H9 (cell line): Measurements from ENCODE around the gene PLCZ1. TPM values are rescaled to one million over a fixed set of nuclear protein-coding genes. Genes with fewer than 3 reads are reported as not detected.
"Not testable (repeated sequence)": the region's sequence is repeated elsewhere in the genome, so short reads cannot be mapped to it uniquely, and the experiment has no call there.

Source experiments
- DNase-seq: peaks from one replicate; pipeline ENCODE4 v3.0.0-alpha.2; 2017
- H2AFZ ChIP-seq: one replicate; pipeline ENCODE4 v1.6.1; 2013; ENCODE audit warnings: mild to moderate bottlenecking, low read length, control low read depth, moderate library complexity
- H2AK5ac ChIP-seq: 2 replicates; pipeline ENCODE4 v1.6.1; 2013; ENCODE audit warnings: low read length, control low read depth, mixed read lengths; ENCODE audit not compliant: insufficient read length
- H2BK120ac ChIP-seq: one replicate; pipeline ENCODE4 v1.6.1; 2013; ENCODE audit warnings: low read depth, mild to moderate bottlenecking, low read length, control low read depth, inconsistent platforms; ENCODE audit not compliant: poor library complexity, severe bottlenecking
- H2BK12ac ChIP-seq: 2 replicates; pipeline ENCODE4 v1.6.1; 2013; ENCODE audit warnings: low read length, control low read depth, mixed read lengths, low read depth; ENCODE audit not compliant: insufficient read length
- H2BK15ac ChIP-seq: 2 replicates; pipeline ENCODE4 v1.6.1; 2013; ENCODE audit warnings: low read depth, low read length, control low read depth
- H2BK20ac ChIP-seq: one replicate; pipeline ENCODE4 v1.6.1; 2013; ENCODE audit warnings: low read depth, mild to moderate bottlenecking, low read length, control low read depth, inconsistent platforms; ENCODE audit not compliant: poor library complexity, severe bottlenecking
- H2BK5ac ChIP-seq: 2 replicates; pipeline ENCODE4 v1.6.1; 2013; ENCODE audit warnings: low read length, control low read depth, mixed read lengths; ENCODE audit not compliant: insufficient read length
- H3K14ac ChIP-seq: 2 replicates; pipeline ENCODE4 v1.6.1; 2013; ENCODE audit warnings: low read length, control low read depth; ENCODE audit not compliant: insufficient read depth
- H3K18ac ChIP-seq: 2 replicates; pipeline ENCODE4 v1.6.1; 2013; ENCODE audit warnings: low read depth, mild to moderate bottlenecking, mixed read lengths, low read length, control low read depth; ENCODE audit not compliant: insufficient read length
- H3K23ac ChIP-seq: 2 replicates; pipeline ENCODE4 v1.6.1; 2013; ENCODE audit warnings: low read length, control low read depth, mixed read lengths, low read depth; ENCODE audit not compliant: insufficient read length
- H3K23me2 ChIP-seq: 2 replicates; pipeline ENCODE4 v1.6.1; 2013; ENCODE audit warnings: low read depth, mild to moderate bottlenecking, mixed read lengths, low read length, control low read depth; ENCODE audit not compliant: insufficient read length, poor library complexity, severe bottlenecking
- H3K27ac ChIP-seq: 2 replicates; pipeline ENCODE4 v1.5.1; 2013; ENCODE audit warnings: low read length, control low read depth, mixed read lengths, low read depth; ENCODE audit not compliant: insufficient read length
- H3K27me3 ChIP-seq: 2 replicates; pipeline ENCODE4 v1.6.1; 2013; ENCODE audit warnings: low read length, control low read depth, inconsistent platforms; ENCODE audit not compliant: insufficient read depth
- H3K4ac ChIP-seq: 2 replicates; pipeline ENCODE4 v1.6.1; 2013; ENCODE audit warnings: low read depth, mild to moderate bottlenecking, control low read depth, inconsistent platforms, low read length, moderate library complexity
- H3K4me1 ChIP-seq: 2 replicates; pipeline ENCODE4 v1.6.1; 2013; ENCODE audit warnings: low read length, control low read depth, inconsistent platforms; ENCODE audit not compliant: insufficient read depth
- H3K4me2 ChIP-seq: 2 replicates; pipeline ENCODE4 v1.6.1; 2013; ENCODE audit warnings: low read length, control low read depth, mixed read lengths; ENCODE audit not compliant: insufficient read length, insufficient read depth
- H3K56ac ChIP-seq: 2 replicates; pipeline ENCODE4 v1.6.1; 2013; ENCODE audit warnings: low read depth, mild to moderate bottlenecking, mixed read lengths, low read length, control low read depth; ENCODE audit not compliant: insufficient read length
- H3K79me1 ChIP-seq: 2 replicates; pipeline ENCODE4 v1.6.1; 2013; ENCODE audit warnings: low read depth, mild to moderate bottlenecking, moderate library complexity, low read length, control low read depth, inconsistent platforms; ENCODE audit not compliant: insufficient read depth, poor library complexity, severe bottlenecking
- H3K79me2 ChIP-seq: 2 replicates; pipeline ENCODE4 v1.6.1; 2013; ENCODE audit warnings: low read length, control low read depth, inconsistent platforms; ENCODE audit not compliant: insufficient read depth
- H3K9ac ChIP-seq: 2 replicates; pipeline ENCODE4 v1.6.1; 2013; ENCODE audit warnings: low read length, control low read depth, mixed read lengths; ENCODE audit not compliant: insufficient read length; ENCODE audit errors: extremely low read depth
- H3K9me3 ChIP-seq: one replicate; pipeline ENCODE4 v1.6.1; 2013; ENCODE audit warnings: low read depth, low read length, inconsistent platforms; ENCODE audit not compliant: control insufficient read depth
- H3T11ph ChIP-seq: one replicate; pipeline ENCODE4 v1.6.1; 2013; ENCODE audit warnings: mild to moderate bottlenecking, low read length, control low read depth, inconsistent platforms
- H4K20me1 ChIP-seq: one replicate; pipeline ENCODE4 v1.6.1; 2013; ENCODE audit not compliant: control insufficient read depth, insufficient read length, insufficient read depth
- H4K5ac ChIP-seq: 2 replicates; pipeline ENCODE4 v1.6.1; 2013; ENCODE audit warnings: low read depth, mild to moderate bottlenecking, mixed read lengths, low read length, control low read depth; ENCODE audit not compliant: insufficient read length
- H4K8ac ChIP-seq: replicated peaks from 2 replicates; pipeline ENCODE4 v1.6.1; 2013; ENCODE audit warnings: low read length, control low read depth, mixed read lengths, low read depth; ENCODE audit not compliant: insufficient read length
- H4K91ac ChIP-seq: 2 replicates; pipeline ENCODE4 v1.6.1; 2013; ENCODE audit warnings: low read depth, mild to moderate bottlenecking, moderate library complexity, mixed read lengths, low read length, control low read depth; ENCODE audit not compliant: insufficient read length
- H3K27ac Mint-ChIP-seq, 3 experiments: 2 replicates in 2 of 3; 3 replicates in 1 of 3; pipeline ENCODE4 v1.8.0; 2020 to 2021; ENCODE audit warnings: mixed read lengths in 3 of 3, mild to moderate bottlenecking in 1 of 3, moderate library complexity in 1 of 3
- H3K27me3 Mint-ChIP-seq: 2 replicates; pipeline ENCODE4 v1.8.0; 2021; ENCODE audit warnings: low read depth, mild to moderate bottlenecking, moderate library complexity, mixed read lengths
- H3K36me3 Mint-ChIP-seq, 3 experiments: 2 replicates in 2 of 3; 3 replicates in 1 of 3; pipeline ENCODE4 v1.8.0; 2020 to 2021; ENCODE audit warnings: low read depth in 3 of 3, mixed read lengths in 3 of 3; ENCODE audit not compliant: insufficient read depth in 1 of 3
- H3K4me1 Mint-ChIP-seq, 2 experiments: 2 replicates each; pipeline ENCODE4 v1.8.0; 2020; ENCODE audit warnings: mixed read lengths in 2 of 2
- H3K4me3 Mint-ChIP-seq, 2 experiments: 2 replicates in 1 of 2; 3 replicates in 1 of 2; pipeline ENCODE4 v1.8.0; 2020 to 2021; ENCODE audit warnings: mild to moderate bottlenecking in 2 of 2, mixed read lengths in 2 of 2, moderate library complexity in 1 of 2
- H3K9me3 Mint-ChIP-seq, 2 experiments: 2 replicates in 1 of 2; 3 replicates in 1 of 2; pipeline ENCODE4 v1.8.0; 2020; ENCODE audit warnings: mild to moderate bottlenecking in 2 of 2, mixed read lengths in 2 of 2, moderate library complexity in 1 of 2
- WGBS: extraction: QIAGEN DNeasy Blood & Tissue Kit; methylation state at CpG from one replicate; pipeline ENCODE4 v1.1.7; 2013; ENCODE audit warnings: missing lambda C conversion rate, low lambda C conversion rate, mixed read lengths; ENCODE audit not compliant: insufficient read length; ENCODE audit errors: extremely low coverage; 5-methylcytosine and 5-hydroxymethylcytosine counted together
- total RNA-seq: library from RNA; stranded (reverse); gene quantifications from 2 replicates; pipeline ENCODE4 v1.2.1, GENCODE V29; 2021
- TF ChIP-seq, protein P1 (sequence below): fragments of 200-600 bp; sonication (generic); conservative IDR thresholded peaks from 3 replicates; pipeline ENCODE4 v1.8.0; 2021; ENCODE audit warnings: antibody characterized with exemption, mild to moderate bottlenecking

PLCZ1 gene
- total RNA-seq, 1 experiment from 2014 or later, result not detected

DNA sequence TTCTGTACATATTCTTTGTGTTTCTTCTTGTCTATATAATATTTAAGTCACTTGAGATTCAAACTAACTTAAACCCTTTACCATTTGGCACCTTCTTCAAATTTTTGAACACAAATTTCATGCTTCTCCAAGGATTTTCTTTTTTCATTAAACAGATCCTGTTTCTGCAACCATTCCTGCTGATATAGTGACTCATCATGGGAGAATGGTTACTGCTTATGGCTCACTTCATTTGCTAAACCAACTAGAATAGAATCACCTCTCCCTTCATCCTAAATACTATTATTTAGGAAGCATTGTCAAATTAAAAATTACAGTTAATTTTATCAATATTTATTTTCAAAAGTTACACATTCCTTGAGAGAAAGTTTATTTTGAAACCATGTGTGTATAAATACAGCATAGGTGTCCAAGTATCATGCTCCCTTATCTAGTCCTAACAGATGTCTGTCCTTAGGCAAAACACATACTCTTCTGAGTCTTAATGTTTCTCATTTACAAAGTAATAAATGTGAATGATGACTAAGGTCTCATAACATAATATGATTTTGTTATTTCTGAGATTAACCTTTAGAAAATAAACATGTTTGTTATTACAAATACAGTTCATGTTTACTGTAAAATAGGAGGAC lies 40.7 kb downstream of the PLCZ1 start:
- Histone ChIP-seq H3K9ac (no peak overlapping the region), H3K23ac (no peak overlapping the region), H2BK5ac (no peak overlapping the region), H4K20me1 (no peaks in the 10 kb centered on the region), H2BK120ac (no peak overlapping the region), H2BK20ac (no peak overlapping the region), H3K56ac (no peak overlapping the region), H3K27me3 (no peaks in the 10 kb centered on the region), H2BK15ac (no peak overlapping the region), H3K79me2 (no peaks in the 10 kb centered on the region), H3K4me1 (no peaks in the 10 kb centered on the region), H2AFZ (no peak overlapping the region), H3T11ph (no peak overlapping the region), H4K91ac (no peak overlapping the region), H3K4me2 (no peak overlapping the region), H3K14ac (no peak overlapping the region), H4K5ac (no peak overlapping the region), H3K4ac (no peak overlapping the region), H3K79me1 (no peaks in the 10 kb centered on the region), H3K23me2 (no peaks in the 10 kb centered on the region), H3K18ac (no peak overlapping the region), H3K27ac (no peak overlapping the region), H3K9me3 (no peaks in the 10 kb centered on the region), H2AK5ac (no peak overlapping the region), H4K8ac (no peak overlapping the region), H2BK12ac (no peak overlapping the region)
- Mint-ChIP-seq H3K9me3 (peaks cover 0 to 4% of the 10 kb centered on the region in 2 experiments; a peak in 2 of 5 replicates), H3K36me3 (peaks cover 0 to 5% (median 0%) of the 10 kb centered on the region in 3 experiments; a peak in 2 of 7 replicates), H3K4me3 (no peak overlapping the region), H3K27me3 (no peaks in the 10 kb centered on the region), H3K27ac (no peak overlapping the region), H3K4me1 (no peaks in the 10 kb centered on the region)
- DNase-seq, result no peak
- TF ChIP-seq, protein P1, sequence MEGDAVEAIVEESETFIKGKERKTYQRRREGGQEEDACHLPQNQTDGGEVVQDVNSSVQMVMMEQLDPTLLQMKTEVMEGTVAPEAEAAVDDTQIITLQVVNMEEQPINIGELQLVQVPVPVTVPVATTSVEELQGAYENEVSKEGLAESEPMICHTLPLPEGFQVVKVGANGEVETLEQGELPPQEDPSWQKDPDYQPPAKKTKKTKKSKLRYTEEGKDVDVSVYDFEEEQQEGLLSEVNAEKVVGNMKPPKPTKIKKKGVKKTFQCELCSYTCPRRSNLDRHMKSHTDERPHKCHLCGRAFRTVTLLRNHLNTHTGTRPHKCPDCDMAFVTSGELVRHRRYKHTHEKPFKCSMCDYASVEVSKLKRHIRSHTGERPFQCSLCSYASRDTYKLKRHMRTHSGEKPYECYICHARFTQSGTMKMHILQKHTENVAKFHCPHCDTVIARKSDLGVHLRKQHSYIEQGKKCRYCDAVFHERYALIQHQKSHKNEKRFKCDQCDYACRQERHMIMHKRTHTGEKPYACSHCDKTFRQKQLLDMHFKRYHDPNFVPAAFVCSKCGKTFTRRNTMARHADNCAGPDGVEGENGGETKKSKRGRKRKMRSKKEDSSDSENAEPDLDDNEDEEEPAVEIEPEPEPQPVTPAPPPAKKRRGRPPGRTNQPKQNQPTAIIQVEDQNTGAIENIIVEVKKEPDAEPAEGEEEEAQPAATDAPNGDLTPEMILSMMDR, result no peak

DNA sequence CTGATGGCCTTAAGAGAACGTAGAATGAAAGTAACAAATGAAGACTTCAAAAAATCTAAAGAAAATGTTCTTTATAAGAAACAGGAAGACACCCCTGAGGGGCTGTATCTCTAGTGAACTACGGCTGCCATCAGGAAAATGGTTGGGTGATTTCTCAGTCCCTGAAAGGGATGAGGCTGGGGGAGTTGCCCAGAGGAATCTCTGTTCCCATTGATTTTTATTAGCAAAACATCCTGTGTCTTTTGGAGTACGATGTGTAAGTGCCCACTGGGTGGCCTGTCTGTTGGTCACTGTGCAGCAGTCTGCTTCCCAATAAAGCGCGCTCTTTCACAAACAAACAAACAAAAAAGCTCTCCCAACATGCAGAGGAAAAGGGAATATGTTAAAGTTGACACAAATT lies 43.8 kb downstream of the PLCZ1 start:
- H3K4me3 Mint-ChIP-seq, H3K9me3 ChIP-seq, H2AK5ac ChIP-seq, H3K79me1 ChIP-seq, H3K56ac ChIP-seq, H2BK15ac ChIP-seq, H4K8ac ChIP-seq, H3K36me3 Mint-ChIP-seq, H2AFZ ChIP-seq, H3K79me2 ChIP-seq, H3K27ac Mint-ChIP-seq, H3K23me2 ChIP-seq, H3K9me3 Mint-ChIP-seq, H2BK20ac ChIP-seq, H3T11ph ChIP-seq, H3K4me1 ChIP-seq, H3K27me3 ChIP-seq, H3K4ac ChIP-seq, H3K4me2 ChIP-seq, H3K14ac ChIP-seq, H2BK120ac ChIP-seq, H4K91ac ChIP-seq, H2BK12ac ChIP-seq, H3K4me1 Mint-ChIP-seq, H4K20me1 ChIP-seq, H4K5ac ChIP-seq, H2BK5ac ChIP-seq, H3K18ac ChIP-seq, DNase-seq, H3K9ac ChIP-seq, H3K27me3 Mint-ChIP-seq, H3K23ac ChIP-seq, H3K27ac ChIP-seq: not testable (repeated sequence)
- WGBS, result no CpG with 5 or more reads among the region's 5 CpGs
